Stimulated activated effector memory CD8-positive, alpha-beta T cell treated with anti-CD3 and anti-CD28 coated beads, Interleukin-12 subunit alpha, Interleukin-12 subunit beta, amount 100 ng/mL, for 72 hours (primary cell): ENCODE results near the gene CHRNG.
A peak's percentile ranks its signal among the peaks of the same experiment; 100 is the strongest.

Experiments used
- ATAC-seq: fragments of 150-1000 bp; cut with Tn5 transposase; 2 replicates; pipeline ENCODE4 v1.10.0; 2021
- DNase-seq, 2 donors: peaks; one replicate each; pipeline ENCODE4 v3.0.0; 2021 to 2022; ENCODE audit warnings: low spot score in 2 of 2
- H3K27ac Mint-ChIP-seq: one replicate; pipeline ENCODE4 v1.8.0; 2022; ENCODE audit warnings: mild to moderate bottlenecking, mixed read lengths
- H3K36me3 Mint-ChIP-seq: one replicate; pipeline ENCODE4 v1.8.0; 2022; ENCODE audit warnings: mild to moderate bottlenecking, mixed read lengths
- H3K4me1 Mint-ChIP-seq: one replicate; pipeline ENCODE4 v1.8.0; 2022; ENCODE audit warnings: mixed read lengths
- H3K4me3 Mint-ChIP-seq: one replicate; pipeline ENCODE4 v1.8.0; 2022; ENCODE audit warnings: mild to moderate bottlenecking, mixed read lengths
- H3K9me3 Mint-ChIP-seq: one replicate; pipeline ENCODE4 v1.8.0; 2022; ENCODE audit warnings: mixed read lengths

The CHRNG gene

GRCh38 chr2:232588680-232589585, 49.4 kb downstream of the CHRNG start:
- H3K36me3 Mint-ChIP-seq = no peaks in the 10 kb centered on the region
- H3K9me3 Mint-ChIP-seq = no peaks in the 10 kb centered on the region
- no peak overlapping the region for H3K27ac Mint-ChIP-seq
- ATAC-seq (no peak), DNase-seq (no peak)
- peaks cover 6% of the 10 kb centered on the region for H3K4me1 Mint-ChIP-seq
- H3K4me3 Mint-ChIP-seq = no peak overlapping the region

GRCh38 chr2:232592772-232593395, 53.4 kb downstream of the CHRNG start:
- Mint-ChIP-seq H3K4me3 (no peak overlapping the region), H3K9me3 (no peaks in the 10 kb centered on the region), H3K4me1 (peaks cover 6% of the 10 kb centered on the region), H3K36me3 (no peaks in the 10 kb centered on the region), H3K27ac (peak overlapping the region; percentile 83)
- peak; percentile 63 for ATAC-seq
- no peak for DNase-seq

GRCh38 chr2:232593982-232594381, 54.5 kb downstream of the CHRNG start:
- DNase-seq (no peak), ATAC-seq (no peak)
- Mint-ChIP-seq H3K36me3 (no peaks in the 10 kb centered on the region), H3K27ac (peak overlapping the region; percentile 32), H3K4me3 (no peak overlapping the region), H3K9me3 (no peaks in the 10 kb centered on the region), H3K4me1 (peaks cover 6% of the 10 kb centered on the region)
